ENCODE measurements around the gene ADAMTS2.

The ADAMTS2 gene

DNA sequence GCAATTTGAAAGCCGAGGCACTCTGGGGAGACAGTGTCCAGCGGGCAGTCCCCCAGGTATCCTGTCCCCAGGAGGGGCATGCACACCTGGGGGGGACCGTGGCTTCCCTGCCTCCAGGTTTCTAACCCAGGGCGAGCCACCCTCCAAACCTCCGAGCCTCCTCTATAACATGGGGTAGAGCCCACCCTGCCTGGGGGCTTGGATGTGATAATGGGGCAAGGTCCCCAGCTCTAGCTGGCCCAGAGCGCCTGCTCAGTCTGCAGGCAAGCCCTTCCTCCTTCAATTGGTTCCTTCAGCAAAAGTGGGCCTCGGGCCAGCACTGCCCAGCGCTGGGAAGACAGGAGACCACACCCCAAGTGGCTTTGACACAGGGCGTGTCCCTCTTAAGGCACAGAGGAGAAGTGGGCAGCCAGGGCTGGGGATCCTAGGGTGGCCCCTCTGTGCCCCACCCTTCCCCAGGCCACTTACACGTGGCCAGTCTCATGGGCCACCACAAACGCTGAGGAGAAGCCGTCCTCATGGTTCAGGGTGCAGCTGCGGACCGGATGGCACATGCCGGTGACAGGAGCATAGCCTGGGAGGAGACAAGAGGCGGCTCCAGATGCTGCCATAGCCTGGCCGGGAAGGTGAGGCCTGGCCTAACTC lies 190.8 kb downstream of the ADAMTS2 start:
- TF ChIP-seq, protein P1, sequence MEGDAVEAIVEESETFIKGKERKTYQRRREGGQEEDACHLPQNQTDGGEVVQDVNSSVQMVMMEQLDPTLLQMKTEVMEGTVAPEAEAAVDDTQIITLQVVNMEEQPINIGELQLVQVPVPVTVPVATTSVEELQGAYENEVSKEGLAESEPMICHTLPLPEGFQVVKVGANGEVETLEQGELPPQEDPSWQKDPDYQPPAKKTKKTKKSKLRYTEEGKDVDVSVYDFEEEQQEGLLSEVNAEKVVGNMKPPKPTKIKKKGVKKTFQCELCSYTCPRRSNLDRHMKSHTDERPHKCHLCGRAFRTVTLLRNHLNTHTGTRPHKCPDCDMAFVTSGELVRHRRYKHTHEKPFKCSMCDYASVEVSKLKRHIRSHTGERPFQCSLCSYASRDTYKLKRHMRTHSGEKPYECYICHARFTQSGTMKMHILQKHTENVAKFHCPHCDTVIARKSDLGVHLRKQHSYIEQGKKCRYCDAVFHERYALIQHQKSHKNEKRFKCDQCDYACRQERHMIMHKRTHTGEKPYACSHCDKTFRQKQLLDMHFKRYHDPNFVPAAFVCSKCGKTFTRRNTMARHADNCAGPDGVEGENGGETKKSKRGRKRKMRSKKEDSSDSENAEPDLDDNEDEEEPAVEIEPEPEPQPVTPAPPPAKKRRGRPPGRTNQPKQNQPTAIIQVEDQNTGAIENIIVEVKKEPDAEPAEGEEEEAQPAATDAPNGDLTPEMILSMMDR (IDR thresholded peaks at IDR 0.05; ENCODE audit: insufficient read depth, missing control alignments) = no peak
- DNase-seq (ENCODE audit: insufficient read length, low spot score) = no peak
- no peak for FAIRE-seq

DNA sequence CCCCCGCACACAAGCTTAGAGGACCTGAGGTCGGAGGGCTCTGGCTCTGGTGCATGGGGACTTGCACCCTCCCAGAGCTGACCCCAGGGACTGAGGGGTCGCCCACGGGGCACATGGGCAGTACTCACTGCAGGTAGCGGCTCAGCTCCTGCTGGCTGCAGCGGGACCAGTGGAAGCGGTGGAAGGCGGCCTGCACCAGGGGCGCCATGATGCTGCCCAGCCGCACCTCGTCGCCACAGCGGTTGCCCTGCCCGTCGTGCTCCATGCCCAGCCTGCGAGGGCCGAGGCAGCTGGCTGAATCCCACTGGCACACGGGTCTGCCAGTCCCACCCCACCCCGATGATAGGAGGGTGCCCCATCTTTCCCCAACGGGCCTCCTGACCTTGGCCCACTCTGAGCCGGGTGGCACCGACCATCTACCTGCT lies 191.3 kb downstream of the ADAMTS2 start:
- FAIRE-seq (no peak), DNase-seq (ENCODE audit: insufficient read length, low spot score) (no peak)
- TF ChIP-seq, protein P1 (IDR thresholded peaks at IDR 0.05; ENCODE audit: insufficient read depth, missing control alignments) = no peak

DNA sequence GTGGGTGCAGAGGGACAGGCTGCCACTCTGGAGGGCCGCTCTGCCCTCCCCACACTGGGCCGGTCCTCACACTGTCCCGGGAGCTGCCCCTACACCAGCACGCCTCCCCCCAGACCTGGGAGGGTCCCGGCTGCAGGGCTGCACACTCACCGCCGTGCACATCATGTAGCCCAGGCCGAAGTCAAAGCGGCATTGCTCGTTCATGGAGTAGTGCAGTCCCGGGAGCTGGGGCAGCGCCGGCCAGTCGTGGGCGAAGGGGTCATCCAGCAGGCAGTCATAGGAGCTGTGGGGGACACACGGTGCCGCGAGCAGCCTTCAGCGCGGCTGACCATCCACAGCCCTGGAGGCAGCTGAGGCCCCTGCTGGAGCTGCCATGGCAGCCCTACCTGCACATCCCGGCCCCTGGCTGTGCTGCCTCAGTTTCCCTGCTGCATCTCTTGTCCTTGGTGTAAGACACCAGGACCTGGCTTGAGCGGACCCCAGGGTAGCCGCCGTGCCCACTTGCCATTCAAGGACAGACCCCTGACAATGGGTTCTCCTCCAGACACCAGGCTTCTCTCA lies 191.8 kb downstream of the ADAMTS2 start:
- TF ChIP-seq, protein P1 (IDR thresholded peaks at IDR 0.05; ENCODE audit: insufficient read depth, missing control alignments) = no peak
- FAIRE-seq (no peak), DNase-seq (ENCODE audit: insufficient read length, low spot score) (no peak)

DNA sequence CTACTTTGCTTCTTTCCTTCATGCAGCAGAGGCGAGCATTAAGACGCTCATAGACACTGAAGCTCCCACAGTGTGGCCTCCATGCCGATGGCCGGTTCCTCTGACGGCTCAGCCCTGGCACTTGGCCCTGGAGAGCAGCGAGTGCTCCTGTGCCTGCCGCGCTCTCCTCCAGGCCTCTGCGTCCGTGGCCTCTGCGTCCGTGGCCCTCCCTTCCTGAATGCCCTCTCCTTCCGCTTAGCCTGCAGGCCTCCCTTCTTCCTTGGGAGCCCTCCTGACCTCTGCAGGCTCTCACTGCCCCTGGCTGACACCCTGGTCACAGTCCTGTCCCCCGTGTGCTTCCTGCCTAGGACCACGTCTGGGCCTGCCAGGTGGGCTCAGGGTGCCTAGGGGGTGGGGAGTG lies 192.3 kb downstream of the ADAMTS2 start:
- DNase-seq (ENCODE audit: insufficient read length, low spot score) = no peak
- TF ChIP-seq, protein P1 (IDR thresholded peaks at IDR 0.05; ENCODE audit: insufficient read depth, missing control alignments) = no peak
- FAIRE-seq = no peak

DNA sequence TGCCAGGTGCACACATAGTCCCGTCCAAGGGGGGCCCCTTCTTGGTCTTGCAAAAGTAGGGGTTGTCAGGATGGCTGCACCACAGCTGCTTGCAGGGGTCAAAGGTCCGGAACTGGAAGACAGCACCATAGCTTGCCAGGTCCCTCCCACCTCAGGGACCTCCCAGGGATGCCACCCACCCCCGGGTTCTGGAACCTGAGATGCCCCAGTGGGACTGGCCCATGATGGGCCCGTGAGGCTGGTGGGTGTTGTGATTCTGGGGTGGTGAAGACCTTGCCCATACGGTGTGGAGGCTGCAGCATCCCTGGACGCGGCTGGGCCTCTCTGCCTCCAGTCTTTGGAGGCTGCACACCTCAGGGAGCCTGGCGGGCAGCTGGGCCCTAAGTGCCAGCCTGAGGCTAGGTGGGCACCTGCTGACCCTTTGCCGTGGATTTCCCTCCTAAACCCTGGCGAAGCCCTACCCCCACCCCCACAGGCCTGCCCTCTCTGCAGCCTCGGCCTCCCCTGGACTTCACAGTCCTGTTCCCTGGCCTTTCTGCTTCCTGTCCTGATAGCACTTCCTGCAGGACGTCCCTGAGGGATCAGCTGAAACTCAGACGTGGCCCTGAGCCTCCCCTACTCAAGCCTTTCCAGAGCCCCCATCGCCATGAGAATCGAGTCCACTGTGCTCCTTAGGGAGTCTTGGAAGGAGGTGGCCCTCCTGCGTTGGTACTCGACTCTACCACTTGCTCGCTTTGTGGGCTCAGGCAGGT lies 192.9 kb downstream of the ADAMTS2 start:
- DNase-seq (ENCODE audit: insufficient read length, low spot score) (no peak), FAIRE-seq (no peak)
- TF ChIP-seq, protein P1 (IDR thresholded peaks at IDR 0.05; ENCODE audit: insufficient read depth, missing control alignments) = no peak

DNA sequence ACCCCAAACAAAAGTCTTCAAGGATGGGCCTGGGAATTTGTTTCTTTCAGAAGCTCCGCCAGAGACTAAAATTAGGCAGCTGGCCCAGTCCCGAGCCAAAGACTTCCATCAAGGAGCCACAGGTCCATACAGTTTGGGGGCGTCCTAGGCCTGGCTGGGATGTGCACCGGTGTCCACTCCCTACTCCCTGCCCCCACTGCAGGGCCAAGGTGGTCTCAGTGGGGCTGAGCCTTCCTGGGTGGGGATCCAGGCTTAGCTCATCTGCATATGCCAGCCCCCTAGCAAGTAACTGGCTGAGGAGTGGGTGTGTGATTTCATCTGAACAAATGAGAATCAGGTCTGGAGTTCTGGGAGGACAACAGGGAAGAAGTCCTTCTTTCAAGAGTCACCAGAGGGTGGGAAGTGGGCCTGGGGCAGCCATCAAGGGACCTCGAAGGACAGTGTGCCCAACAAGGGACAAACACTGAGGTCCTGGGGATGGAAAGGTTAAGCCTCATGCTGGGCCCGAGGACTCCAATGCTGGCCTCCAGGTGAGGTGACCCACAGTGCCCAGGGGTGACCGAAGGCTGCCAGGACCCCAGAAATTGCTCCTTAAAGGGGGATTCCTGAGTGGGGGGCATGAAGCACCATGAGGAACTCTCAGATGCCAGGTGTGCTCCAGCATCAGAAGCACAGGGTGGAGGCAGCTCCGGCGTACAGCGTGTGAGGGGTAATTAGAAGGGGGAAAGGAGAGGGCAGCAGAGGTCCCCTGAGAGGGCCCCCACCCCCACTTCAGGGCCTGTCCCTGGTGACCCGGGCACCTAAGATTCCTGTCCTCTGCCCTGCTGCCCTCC lies 193.8 kb downstream of the ADAMTS2 start:
- DNase-seq (ENCODE audit: insufficient read length, low spot score) = no peak

More for the DNA sequence above, 193.8 kb downstream of the ADAMTS2 start:
- TF ChIP-seq, protein P1 (IDR thresholded peaks at IDR 0.05; ENCODE audit: insufficient read depth, missing control alignments) = no peak
- no peak for FAIRE-seq
